ENCODE measurements around the gene SNRNP70.

The SNRNP70 gene

GRCh38 chr19:49098795-49099194 is 13.5 kb downstream of the SNRNP70 start:
- Histone ChIP-seq H3K4me1 (peaks cover 0 to 7% (median 0%) of the 10 kb centered on the region in 4 donors), H3K9me3 (no peaks in the 10 kb centered on the region), H3K27ac (no peak overlapping the region), H3K4me3 (no peak overlapping the region), H3K27me3 (no peaks in the 10 kb centered on the region), H3K36me3 (peaks cover 59 to 95% (median 84%) of the 10 kb centered on the region in 3 donors)
- intact Hi-C loops (cut with DNase I; ENCODE audit: low total_unique reads), result loop anchor here (5.0 kb wide), 2 partner anchors 49 to 99 kb away; no protein-coding TSS in a partner anchor
- DNase-seq, result no peak
- no peak for TF ChIP-seq CTCF (IDR thresholded peaks at IDR 0.05)

GRCh38 chr19:49101160-49101559 is 15.9 kb downstream of the SNRNP70 start:
- peaks cover 74 to 96% (median 90%) of the 10 kb centered on the region in 3 donors for H3K36me3 ChIP-seq
- H3K9me3 ChIP-seq, result no peaks in the 10 kb centered on the region
- no peak for TF ChIP-seq CTCF (IDR thresholded peaks at IDR 0.05)
- H3K27ac ChIP-seq, result no peak overlapping the region
- H3K4me1 ChIP-seq, result peaks cover 0 to 7% (median 0%) of the 10 kb centered on the region in 4 donors
- H3K4me3 ChIP-seq, result no peak overlapping the region
- no peaks in the 10 kb centered on the region for H3K27me3 ChIP-seq
- no peak for DNase-seq
- intact Hi-C loops (cut with DNase I; ENCODE audit: low total_unique reads), result no loop called here

GRCh38 chr19:49102303-49102702 is 17.1 kb downstream of the SNRNP70 start:
- TF ChIP-seq CTCF (IDR thresholded peaks at IDR 0.05), result no peak
- Histone ChIP-seq H3K36me3 (peaks cover 77 to 97% (median 86%) of the 10 kb centered on the region in 3 donors), H3K4me3 (no peak overlapping the region), H3K27ac (no peak overlapping the region), H3K27me3 (no peaks in the 10 kb centered on the region), H3K4me1 (peaks cover 0 to 4% (median 0%) of the 10 kb centered on the region in 4 donors), H3K9me3 (no peaks in the 10 kb centered on the region)
- intact Hi-C loops (cut with DNase I; ENCODE audit: low total_unique reads), result no loop called here
- no peak for DNase-seq

GRCh38 chr19:49103331-49104085 is 18.3 kb downstream of the SNRNP70 start:
- Histone ChIP-seq H3K27me3 (no peaks in the 10 kb centered on the region), H3K4me1 (no peaks in the 10 kb centered on the region), H3K36me3 (peaks cover 84 to 100% (median 94%) of the 10 kb centered on the region in 3 donors), H3K4me3 (no peak overlapping the region), H3K9me3 (no peaks in the 10 kb centered on the region), H3K27ac (no peak overlapping the region)
- no peak for TF ChIP-seq CTCF (IDR thresholded peaks at IDR 0.05)
- intact Hi-C loops (cut with DNase I; ENCODE audit: low total_unique reads), result no loop called here
- no peak for DNase-seq

- H3K4me1 ChIP-seq, result no peaks in the 10 kb centered on the region
- intact Hi-C loops (cut with DNase I; ENCODE audit: low total_unique reads), result no loop called here
- H3K4me3 ChIP-seq, result no peak overlapping the region
- peaks cover 76 to 100% (median 91%) of the 10 kb centered on the region in 3 donors for H3K36me3 ChIP-seq
- no peaks in the 10 kb centered on the region for H3K9me3 ChIP-seq
- no peak for TF ChIP-seq CTCF (IDR thresholded peaks at IDR 0.05)
- no peak overlapping the region for H3K27ac ChIP-seq
- H3K27me3 ChIP-seq, result no peaks in the 10 kb centered on the region
- DNase-seq, result no peak
These were observed 19.1 kb downstream of the SNRNP70 start for GRCh38 chr19:49104229-49104864.
